Measurements from ENCODE around the gene ZNF638. TPM values are rescaled to one million over a fixed set of nuclear protein-coding genes. Genes with fewer than 3 reads are reported as not detected.
A peak's percentile ranks its signal among the peaks of the same experiment; 100 is the strongest.

ZNF638 gene, protein sequence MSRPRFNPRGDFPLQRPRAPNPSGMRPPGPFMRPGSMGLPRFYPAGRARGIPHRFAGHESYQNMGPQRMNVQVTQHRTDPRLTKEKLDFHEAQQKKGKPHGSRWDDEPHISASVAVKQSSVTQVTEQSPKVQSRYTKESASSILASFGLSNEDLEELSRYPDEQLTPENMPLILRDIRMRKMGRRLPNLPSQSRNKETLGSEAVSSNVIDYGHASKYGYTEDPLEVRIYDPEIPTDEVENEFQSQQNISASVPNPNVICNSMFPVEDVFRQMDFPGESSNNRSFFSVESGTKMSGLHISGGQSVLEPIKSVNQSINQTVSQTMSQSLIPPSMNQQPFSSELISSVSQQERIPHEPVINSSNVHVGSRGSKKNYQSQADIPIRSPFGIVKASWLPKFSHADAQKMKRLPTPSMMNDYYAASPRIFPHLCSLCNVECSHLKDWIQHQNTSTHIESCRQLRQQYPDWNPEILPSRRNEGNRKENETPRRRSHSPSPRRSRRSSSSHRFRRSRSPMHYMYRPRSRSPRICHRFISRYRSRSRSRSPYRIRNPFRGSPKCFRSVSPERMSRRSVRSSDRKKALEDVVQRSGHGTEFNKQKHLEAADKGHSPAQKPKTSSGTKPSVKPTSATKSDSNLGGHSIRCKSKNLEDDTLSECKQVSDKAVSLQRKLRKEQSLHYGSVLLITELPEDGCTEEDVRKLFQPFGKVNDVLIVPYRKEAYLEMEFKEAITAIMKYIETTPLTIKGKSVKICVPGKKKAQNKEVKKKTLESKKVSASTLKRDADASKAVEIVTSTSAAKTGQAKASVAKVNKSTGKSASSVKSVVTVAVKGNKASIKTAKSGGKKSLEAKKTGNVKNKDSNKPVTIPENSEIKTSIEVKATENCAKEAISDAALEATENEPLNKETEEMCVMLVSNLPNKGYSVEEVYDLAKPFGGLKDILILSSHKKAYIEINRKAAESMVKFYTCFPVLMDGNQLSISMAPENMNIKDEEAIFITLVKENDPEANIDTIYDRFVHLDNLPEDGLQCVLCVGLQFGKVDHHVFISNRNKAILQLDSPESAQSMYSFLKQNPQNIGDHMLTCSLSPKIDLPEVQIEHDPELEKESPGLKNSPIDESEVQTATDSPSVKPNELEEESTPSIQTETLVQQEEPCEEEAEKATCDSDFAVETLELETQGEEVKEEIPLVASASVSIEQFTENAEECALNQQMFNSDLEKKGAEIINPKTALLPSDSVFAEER (N-terminal part only)
- 100 to 1,000 TPM; 107 to 111 TPM for total RNA-seq

DNA sequence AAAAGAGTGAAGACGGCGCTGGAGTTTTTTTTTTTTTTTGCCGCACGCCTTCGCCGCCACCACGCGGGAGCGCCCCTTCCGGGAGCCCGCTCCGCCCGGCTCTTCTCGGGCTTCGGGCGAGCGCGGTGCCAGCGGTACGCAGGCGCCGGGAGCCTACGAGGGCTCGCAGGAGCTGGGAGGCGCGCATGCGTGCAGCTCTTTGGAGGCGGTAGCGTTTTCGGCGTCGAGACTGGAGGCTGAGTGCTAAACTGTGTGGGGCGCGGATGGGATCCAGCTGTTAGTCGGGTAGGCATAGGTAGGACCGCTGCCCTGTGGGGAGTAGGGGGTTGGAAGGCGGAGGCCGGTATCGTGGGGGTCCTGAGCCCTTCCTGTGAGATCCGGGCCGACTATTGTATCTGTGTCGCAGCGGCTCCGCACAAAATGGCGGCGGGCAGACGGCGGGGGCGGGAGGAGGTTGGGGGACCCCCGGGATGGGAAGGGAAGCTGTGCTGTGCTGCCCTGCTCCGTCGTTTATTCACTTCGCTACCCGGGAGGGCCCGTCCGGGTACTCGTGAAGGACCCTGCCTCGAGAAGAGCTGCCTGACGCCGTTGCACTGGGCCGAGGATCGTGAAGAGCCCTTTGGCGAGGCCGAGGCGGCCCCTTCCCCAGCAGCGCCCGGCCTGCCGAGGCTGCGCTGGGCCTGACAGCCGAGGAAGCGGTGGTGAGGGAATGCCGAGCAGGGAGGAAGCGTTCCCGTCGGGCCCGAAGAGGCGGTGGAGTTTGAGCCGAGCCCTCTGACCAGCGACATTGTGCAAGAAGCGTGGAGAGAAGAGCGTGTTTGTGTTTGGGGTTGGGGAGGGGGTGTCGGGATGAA, at the start of gene ZNF638:
ZNF638 (plus strand) TSS at position 202 of the 854 bp plus-strand sequence. CDS start 17,173 bp downstream, outside the sequence.
- peak; percentile 94 for DNase-seq
- Mint-ChIP-seq H3K27me3 (ENCODE audit: low read depth) (no peaks in the 10 kb centered on the region), H3K4me3 (peak within 1 kb of the TSS; percentile 89 to 94), H3K4me1 (ENCODE audit: low read depth) (peaks cover 24% of the 10 kb centered on the region), H3K36me3 (ENCODE audit: insufficient read depth in 2 of 2) (peaks cover 6 to 12% of the 10 kb centered on the region in 2 donors), H3K27ac (peak within 1 kb of the TSS; percentile 92), H3K9me3 (no peaks in the 10 kb centered on the region)
- ATAC-seq (replicated peaks in 1 of 2), result peak; percentile 98 to 99

DNA sequence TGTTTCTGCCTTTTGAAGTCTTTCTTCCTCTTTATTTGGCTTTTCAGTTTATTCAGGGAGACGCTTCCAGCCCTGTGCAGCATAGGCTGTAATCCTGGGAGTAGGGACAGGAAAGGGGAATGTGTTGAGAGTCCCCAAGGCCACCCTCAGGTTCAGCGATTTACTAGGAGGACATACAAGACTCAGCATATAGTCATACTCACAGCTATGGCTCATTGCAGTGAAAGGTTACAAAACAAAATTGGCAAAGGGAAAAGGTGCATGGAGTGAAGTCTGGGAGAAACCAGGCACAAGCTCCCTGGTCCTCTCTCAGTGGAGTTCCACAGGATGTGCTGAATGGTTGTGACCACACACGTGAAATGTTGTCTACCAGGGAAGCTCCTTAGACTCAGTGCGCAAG, 49.6 kb upstream of the ZNF638 start:
- Mint-ChIP-seq H3K27ac (no peak overlapping the region), H3K9me3 (no peaks in the 10 kb centered on the region), H3K36me3 (ENCODE audit: insufficient read depth in 2 of 2) (no peaks in the 10 kb centered on the region), H3K4me1 (ENCODE audit: low read depth) (peaks cover 12% of the 10 kb centered on the region), H3K27me3 (ENCODE audit: low read depth) (peaks cover 53% of the 10 kb centered on the region), H3K4me3 (no peak overlapping the region)
- no peak for DNase-seq
- no peak for ATAC-seq (replicated peaks in 1 of 2)

DNA sequence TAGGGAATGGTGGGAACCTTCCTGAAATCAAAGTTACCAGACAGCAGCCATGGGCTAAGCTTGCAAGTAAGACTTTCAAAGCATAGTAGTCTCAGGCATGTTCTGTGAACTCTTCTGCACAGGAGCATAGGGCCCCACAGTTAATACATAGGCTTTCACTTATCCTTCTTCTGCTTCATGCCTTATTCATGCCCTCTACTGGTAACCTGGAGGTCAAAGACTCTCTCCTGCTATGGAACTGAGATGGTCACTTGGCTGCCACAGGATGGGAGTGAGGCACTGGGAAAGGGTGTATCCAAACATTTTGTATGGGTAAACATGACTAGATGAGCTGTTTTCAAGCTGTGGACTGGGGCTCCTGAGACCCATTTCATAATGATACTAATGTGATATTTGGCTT, 49.1 kb upstream of the ZNF638 start:
- H3K27me3 Mint-ChIP-seq (ENCODE audit: low read depth), result peaks cover 50% of the 10 kb centered on the region
- no peaks in the 10 kb centered on the region for H3K36me3 Mint-ChIP-seq (ENCODE audit: insufficient read depth in 2 of 2)
- no peak overlapping the region for H3K4me3 Mint-ChIP-seq
- DNase-seq (no peak), ATAC-seq (replicated peaks in 1 of 2) (peak in 1 of 2 donors; percentile 35)
- H3K27ac Mint-ChIP-seq, result no peak overlapping the region
- H3K4me1 Mint-ChIP-seq (ENCODE audit: low read depth), result peaks cover 9% of the 10 kb centered on the region
- no peaks in the 10 kb centered on the region for H3K9me3 Mint-ChIP-seq

DNA sequence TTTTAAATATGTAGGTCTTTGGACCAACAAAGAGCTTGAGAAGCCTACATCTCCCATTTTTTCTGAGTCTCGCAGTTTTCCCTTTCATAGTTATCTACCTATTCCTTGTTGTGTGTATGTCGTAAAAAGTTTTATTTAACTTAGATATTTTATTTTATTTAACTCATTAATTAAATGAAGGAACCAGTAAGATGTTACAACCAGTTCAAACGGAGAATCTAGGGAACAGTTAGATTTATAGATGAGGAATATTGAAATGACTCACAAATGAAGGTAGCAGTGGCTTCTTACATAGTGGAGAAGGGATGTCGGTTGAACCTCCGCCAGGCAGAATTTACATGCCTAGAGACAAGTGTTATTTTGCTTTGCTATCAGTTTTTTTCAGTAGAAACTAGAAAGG, 48.5 kb upstream of the ZNF638 start:
- Mint-ChIP-seq H3K4me3 (no peak overlapping the region), H3K27me3 (ENCODE audit: low read depth) (peaks cover 44% of the 10 kb centered on the region), H3K27ac (no peak overlapping the region), H3K9me3 (no peaks in the 10 kb centered on the region), H3K36me3 (ENCODE audit: insufficient read depth in 2 of 2) (no peaks in the 10 kb centered on the region), H3K4me1 (ENCODE audit: low read depth) (peaks cover 3% of the 10 kb centered on the region)
- ATAC-seq (replicated peaks in 1 of 2) (no peak), DNase-seq (no peak)

DNA sequence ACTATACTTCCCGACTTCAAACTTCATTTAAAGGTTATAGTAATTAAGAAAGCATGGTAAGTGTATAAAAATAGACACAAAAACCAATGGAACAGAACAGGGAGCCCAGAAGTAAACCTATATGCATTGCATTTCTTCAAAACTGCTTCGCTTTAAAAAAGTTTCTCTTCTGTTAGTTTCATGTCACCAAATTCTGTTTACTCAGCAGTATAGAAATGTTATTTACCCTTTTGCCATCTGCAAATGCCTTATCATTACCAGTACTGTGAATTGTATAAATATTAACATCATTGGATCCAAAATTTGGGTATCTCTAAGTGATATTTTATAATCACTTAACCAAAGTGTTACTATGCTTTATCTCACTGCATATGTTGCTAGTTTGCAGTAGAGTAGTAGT, 45.9 kb upstream of the ZNF638 start:
- Mint-ChIP-seq H3K4me3 (no peak overlapping the region), H3K27me3 (ENCODE audit: low read depth) (peaks cover 27% of the 10 kb centered on the region), H3K36me3 (ENCODE audit: insufficient read depth in 2 of 2) (no peaks in the 10 kb centered on the region), H3K4me1 (ENCODE audit: low read depth) (no peaks in the 10 kb centered on the region), H3K9me3 (no peaks in the 10 kb centered on the region), H3K27ac (no peak overlapping the region)
- no peak for DNase-seq
- ATAC-seq (replicated peaks in 1 of 2), result no peak

DNA sequence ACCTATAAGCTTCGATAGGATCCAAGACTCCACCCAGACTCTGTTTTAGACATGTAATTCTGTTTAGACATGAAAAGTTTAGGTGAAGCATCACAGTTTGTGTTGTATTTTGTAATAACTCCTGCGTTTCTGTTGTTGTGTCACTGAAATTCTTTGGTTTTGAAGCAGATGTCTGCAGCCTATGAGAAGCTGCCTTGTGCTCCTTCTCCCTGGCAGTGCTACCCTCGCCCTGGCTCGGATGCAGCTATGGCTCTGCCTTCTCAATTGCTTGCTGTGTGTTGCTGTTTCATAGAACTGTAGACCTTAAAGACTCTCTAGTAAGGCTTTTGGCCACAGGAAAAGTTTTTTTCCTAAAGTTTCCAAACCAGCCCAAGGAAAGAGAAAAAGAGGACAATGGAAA, 40.2 kb upstream of the ZNF638 start:
- DNase-seq (no peak), ATAC-seq (replicated peaks in 1 of 2) (no peak)
- Mint-ChIP-seq H3K9me3 (no peaks in the 10 kb centered on the region), H3K27ac (no peak overlapping the region), H3K36me3 (ENCODE audit: insufficient read depth in 2 of 2) (no peaks in the 10 kb centered on the region), H3K27me3 (ENCODE audit: low read depth) (no peaks in the 10 kb centered on the region), H3K4me1 (ENCODE audit: low read depth) (no peaks in the 10 kb centered on the region), H3K4me3 (no peak overlapping the region)

DNA sequence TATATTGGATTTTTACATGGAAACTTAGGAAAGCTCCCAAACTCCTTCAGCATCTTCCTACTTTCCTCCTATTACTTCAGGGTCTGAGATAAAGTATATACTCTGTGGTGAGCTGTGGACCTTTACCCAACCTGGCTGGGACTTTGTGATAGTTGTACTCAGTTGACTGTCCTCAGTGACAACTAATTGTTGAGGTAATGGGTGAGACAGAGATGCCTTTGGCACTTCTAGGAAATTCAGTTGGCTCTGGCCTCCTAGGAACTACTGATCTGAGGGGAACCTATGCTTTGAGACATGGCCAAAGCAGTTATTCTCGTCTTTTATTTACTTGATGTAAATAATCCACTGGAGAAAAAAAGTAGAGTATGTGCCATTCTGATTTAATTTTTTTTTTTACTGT, 39.4 kb upstream of the ZNF638 start:
- no peaks in the 10 kb centered on the region for H3K4me1 Mint-ChIP-seq (ENCODE audit: low read depth)
- no peaks in the 10 kb centered on the region for H3K9me3 Mint-ChIP-seq
- DNase-seq (no peak), ATAC-seq (replicated peaks in 1 of 2) (no peak)
- H3K4me3 Mint-ChIP-seq, result no peak overlapping the region
- no peaks in the 10 kb centered on the region for H3K27me3 Mint-ChIP-seq (ENCODE audit: low read depth)
- no peak overlapping the region for H3K27ac Mint-ChIP-seq
- no peaks in the 10 kb centered on the region for H3K36me3 Mint-ChIP-seq (ENCODE audit: insufficient read depth in 2 of 2)

DNA sequence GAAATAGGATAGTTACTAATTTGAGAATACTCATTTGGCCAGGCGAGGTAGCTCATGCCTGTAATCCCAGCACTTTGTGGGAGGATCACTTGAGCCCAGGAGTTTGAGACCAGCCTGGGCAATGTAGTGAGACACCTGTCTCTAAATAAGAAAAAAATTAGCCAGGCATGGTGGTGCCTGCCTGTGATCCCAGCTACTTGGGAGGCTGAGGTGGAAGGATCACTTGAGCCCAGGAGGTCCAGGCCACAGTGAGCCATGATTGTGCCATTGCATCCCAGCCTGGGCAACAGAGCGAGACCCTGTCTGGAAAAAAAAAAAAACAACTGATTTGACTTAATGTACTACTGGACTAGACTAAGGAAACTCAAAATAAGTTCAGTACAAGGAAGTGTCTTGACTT, 32.7 kb upstream of the ZNF638 start:
- ATAC-seq (replicated peaks in 1 of 2) (no peak), DNase-seq (no peak)
- Mint-ChIP-seq H3K27ac (no peak overlapping the region), H3K27me3 (ENCODE audit: low read depth) (no peaks in the 10 kb centered on the region), H3K36me3 (ENCODE audit: insufficient read depth in 2 of 2) (no peaks in the 10 kb centered on the region), H3K4me3 (no peak overlapping the region), H3K4me1 (ENCODE audit: low read depth) (no peaks in the 10 kb centered on the region), H3K9me3 (no peaks in the 10 kb centered on the region)

DNA sequence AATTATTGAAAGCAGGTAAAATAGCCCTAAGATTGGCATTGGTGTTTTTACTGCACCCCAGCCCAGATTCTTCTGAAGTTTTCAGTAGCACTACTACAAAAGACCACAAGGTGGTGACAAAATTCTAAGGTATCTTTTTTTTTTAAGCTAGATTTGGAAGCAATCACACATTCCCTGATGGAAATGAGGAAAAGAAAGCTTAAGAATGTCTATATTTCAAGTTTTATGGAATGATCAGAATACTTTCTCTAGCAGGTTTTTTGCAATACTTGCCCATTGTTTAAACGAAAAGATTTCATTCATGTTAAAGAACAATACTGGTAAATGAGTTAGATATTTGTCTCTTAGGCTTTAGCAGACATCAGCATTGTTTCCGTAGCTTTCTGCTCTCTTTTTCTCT, 32.1 kb upstream of the ZNF638 start:
- Mint-ChIP-seq H3K27me3 (ENCODE audit: low read depth) (no peaks in the 10 kb centered on the region), H3K4me1 (ENCODE audit: low read depth) (no peaks in the 10 kb centered on the region), H3K4me3 (no peak overlapping the region), H3K27ac (no peak overlapping the region), H3K36me3 (ENCODE audit: insufficient read depth in 2 of 2) (no peaks in the 10 kb centered on the region), H3K9me3 (no peaks in the 10 kb centered on the region)
- DNase-seq, result no peak
- ATAC-seq (replicated peaks in 1 of 2), result no peak

DNA sequence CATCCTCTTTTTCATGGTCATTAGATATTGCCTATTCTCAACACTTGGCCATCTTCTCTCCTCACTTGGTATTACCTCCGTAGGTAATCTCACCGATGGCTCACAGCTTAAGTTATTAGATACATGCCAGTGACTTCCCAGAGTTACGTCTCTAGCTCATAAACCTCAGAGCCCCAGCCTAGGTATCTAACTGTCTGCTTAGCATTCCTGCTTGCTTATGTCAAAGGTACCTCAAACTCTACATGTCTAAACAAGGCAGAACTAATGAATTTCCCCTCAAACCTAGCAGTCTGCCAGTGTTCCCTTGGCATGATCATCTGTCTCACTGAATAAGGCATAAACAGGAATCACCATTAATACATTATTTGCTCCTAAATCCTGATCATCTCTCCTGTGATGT, 27.7 kb upstream of the ZNF638 start:
- H3K36me3 Mint-ChIP-seq (ENCODE audit: insufficient read depth in 2 of 2), result no peaks in the 10 kb centered on the region
- H3K4me3 Mint-ChIP-seq, result no peak overlapping the region
- H3K27ac Mint-ChIP-seq, result no peak overlapping the region
- DNase-seq (no peak), ATAC-seq (replicated peaks in 1 of 2) (no peak)
- H3K27me3 Mint-ChIP-seq (ENCODE audit: low read depth), result no peaks in the 10 kb centered on the region
- H3K4me1 Mint-ChIP-seq (ENCODE audit: low read depth), result no peaks in the 10 kb centered on the region
- H3K9me3 Mint-ChIP-seq, result no peaks in the 10 kb centered on the region

DNA sequence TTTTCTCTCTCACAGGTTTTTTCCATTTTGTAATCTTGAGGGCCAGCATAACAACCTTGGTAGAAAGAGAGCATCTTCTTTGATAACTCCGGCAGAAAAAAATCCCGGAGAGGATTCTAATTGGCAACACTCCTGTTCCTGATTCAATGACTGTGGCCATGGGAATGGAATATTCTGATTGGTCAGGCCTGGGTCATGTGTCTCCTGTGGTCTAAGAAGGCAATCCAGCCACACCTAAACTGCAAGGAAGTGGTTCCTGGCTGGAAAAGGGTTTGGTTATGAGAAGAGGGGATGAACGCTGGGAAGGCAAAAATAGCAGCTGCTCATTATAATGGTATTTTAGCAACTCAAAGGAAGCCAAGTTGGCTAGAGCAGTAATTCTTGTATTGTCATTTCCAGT, 24.8 kb upstream of the ZNF638 start:
- H3K27ac Mint-ChIP-seq, result no peak overlapping the region
- no peaks in the 10 kb centered on the region for H3K9me3 Mint-ChIP-seq
- no peaks in the 10 kb centered on the region for H3K36me3 Mint-ChIP-seq (ENCODE audit: insufficient read depth in 2 of 2)
- no peaks in the 10 kb centered on the region for H3K4me1 Mint-ChIP-seq (ENCODE audit: low read depth)
- no peak overlapping the region for H3K4me3 Mint-ChIP-seq
- DNase-seq (no peak), ATAC-seq (replicated peaks in 1 of 2) (no peak)
- H3K27me3 Mint-ChIP-seq (ENCODE audit: low read depth), result no peaks in the 10 kb centered on the region

DNA sequence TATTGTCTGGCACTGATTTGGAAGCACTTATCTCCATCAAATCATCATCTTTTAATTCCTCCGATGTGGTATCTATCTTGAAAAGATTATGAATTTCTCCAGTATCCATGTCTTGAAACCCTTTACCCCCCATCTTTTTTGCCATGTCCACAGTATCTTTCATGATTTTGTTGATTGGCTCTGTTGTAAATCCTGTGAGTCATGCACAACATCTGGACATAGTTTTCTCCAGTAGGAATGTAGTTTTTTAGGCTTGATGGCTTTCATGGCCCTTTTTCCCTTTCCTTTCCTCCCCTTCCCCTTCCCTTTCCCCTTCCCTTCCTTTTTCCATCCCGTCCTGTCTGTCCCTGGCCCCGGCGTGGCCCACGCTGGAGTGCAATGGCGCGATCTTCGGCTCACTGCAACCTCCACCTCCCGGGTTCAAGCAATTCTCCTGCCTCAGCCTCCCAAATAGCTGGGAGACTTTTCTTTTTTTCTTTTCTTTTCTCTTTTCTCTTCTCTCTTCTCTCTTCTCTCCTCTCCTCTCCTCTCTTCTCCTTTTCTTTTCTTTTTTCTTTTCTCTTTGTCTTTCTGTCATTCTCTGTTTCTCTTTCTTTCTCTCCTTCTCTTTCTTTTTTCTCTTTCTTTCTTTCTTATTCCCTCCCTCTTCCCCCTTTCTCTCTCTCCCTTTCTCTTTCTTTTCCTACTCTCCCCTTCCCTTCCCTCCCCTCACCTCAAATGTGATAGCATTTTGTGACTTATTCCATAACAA, 18.4 kb upstream of the ZNF638 start:
- Mint-ChIP-seq H3K27me3 (ENCODE audit: low read depth) (peaks cover 12% of the 10 kb centered on the region), H3K9me3 (peaks cover 5 to 6% of the 10 kb centered on the region in 2 donors), H3K27ac (no peak overlapping the region), H3K36me3 (ENCODE audit: insufficient read depth in 2 of 2) (peaks cover 4 to 5% of the 10 kb centered on the region in 2 donors), H3K4me3 (no peak overlapping the region), H3K4me1 (ENCODE audit: low read depth) (no peaks in the 10 kb centered on the region)
- DNase-seq, result no peak
- ATAC-seq (replicated peaks in 1 of 2), result no peak
